Measurements from ENCODE around the gene NBPF12.
"Not testable (repeated sequence)": the region's sequence is repeated elsewhere in the genome, so short reads cannot be mapped to it uniquely, and the experiment has no call there.

DNA sequence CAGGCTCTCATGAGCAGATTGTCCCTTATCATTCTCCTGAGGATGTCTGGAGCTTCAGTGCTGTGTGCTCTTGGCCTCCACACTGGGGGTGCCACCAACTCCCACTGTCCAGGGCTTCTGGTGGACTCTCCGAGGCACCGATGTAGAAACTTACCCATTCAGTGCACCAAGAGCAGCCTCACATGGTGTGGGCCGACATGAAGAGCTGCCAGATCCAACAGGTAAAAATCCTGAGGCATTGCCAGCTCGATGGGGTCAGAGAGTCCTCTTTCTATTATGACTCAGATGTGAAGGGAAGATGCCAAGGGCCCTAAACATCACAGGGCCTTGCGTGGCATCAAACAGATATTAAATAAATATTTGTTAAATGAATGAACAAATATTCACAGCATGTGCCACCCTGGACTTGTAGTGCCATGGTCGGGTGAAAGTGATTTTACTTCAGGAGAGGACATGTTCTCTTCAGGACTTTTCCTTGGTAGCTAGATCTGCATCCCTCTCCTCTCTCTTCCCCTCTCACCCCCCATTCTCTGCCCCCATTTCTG lies 5.3 kb downstream of the NBPF12 start:
- not testable (repeated sequence) for TF ChIP-seq EZH2 (IDR thresholded peaks at IDR 0.05; ENCODE audit: low read depth, low read length, severe bottlenecking); POLR2A (IDR thresholded peaks at IDR 0.05; ENCODE audit: control extremely low read depth in 1 of 2, low read depth in 2 of 2, low read length in 2 of 2); ASH2L (IDR thresholded peaks at IDR 0.05; ENCODE audit: low read length)
- TF ChIP-seq, protein P1, sequence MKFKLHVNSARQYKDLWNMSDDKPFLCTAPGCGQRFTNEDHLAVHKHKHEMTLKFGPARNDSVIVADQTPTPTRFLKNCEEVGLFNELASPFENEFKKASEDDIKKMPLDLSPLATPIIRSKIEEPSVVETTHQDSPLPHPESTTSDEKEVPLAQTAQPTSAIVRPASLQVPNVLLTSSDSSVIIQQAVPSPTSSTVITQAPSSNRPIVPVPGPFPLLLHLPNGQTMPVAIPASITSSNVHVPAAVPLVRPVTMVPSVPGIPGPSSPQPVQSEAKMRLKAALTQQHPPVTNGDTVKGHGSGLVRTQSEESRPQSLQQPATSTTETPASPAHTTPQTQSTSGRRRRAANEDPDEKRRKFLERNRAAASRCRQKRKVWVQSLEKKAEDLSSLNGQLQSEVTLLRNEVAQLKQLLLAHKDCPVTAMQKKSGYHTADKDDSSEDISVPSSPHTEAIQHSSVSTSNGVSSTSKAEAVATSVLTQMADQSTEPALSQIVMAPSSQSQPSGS (IDR thresholded peaks at IDR 0.05; ENCODE audit: low read length): not testable (repeated sequence)
